HFFc6 (cell line): ENCODE results near the gene CFL1. TPM values are rescaled to one million over a fixed set of nuclear protein-coding genes. Genes with fewer than 3 reads are reported as not detected.
A peak's percentile ranks its signal among the peaks of the same experiment; 100 is the strongest.

ENCODE experiments used
- DNase-seq: peaks from one replicate; pipeline ENCODE4 v3.0.0-alpha.2; 2018
- H3K27ac Mint-ChIP-seq: 2 replicates; pipeline ENCODE4 v1.8.0; 2020; ENCODE audit warnings: mild to moderate bottlenecking, mixed read lengths
- H3K27me3 Mint-ChIP-seq: 2 replicates; pipeline ENCODE4 v1.8.0; 2021; ENCODE audit warnings: mild to moderate bottlenecking, moderate library complexity, mixed read lengths; ENCODE audit not compliant: insufficient read depth
- H3K36me3 Mint-ChIP-seq: 2 replicates; pipeline ENCODE4 v1.8.0; 2021; ENCODE audit warnings: low read depth, mixed read lengths
- H3K4me1 Mint-ChIP-seq: 2 replicates; pipeline ENCODE4 v1.8.0; 2020; ENCODE audit warnings: low read depth, mixed read lengths
- H3K4me3 Mint-ChIP-seq: 2 replicates; pipeline ENCODE4 v1.8.0; 2020; ENCODE audit warnings: mild to moderate bottlenecking, moderate library complexity, mixed read lengths
- H3K9me3 Mint-ChIP-seq: 2 replicates; pipeline ENCODE4 v1.8.0; 2020; ENCODE audit warnings: mild to moderate bottlenecking, mixed read lengths
- total RNA-seq, 6 experiments: library from RNA; stranded (reverse); fragmentation: NEBNext Ultra II Directional; extraction: Animal tissue kit (Norgen Biotek cat#: 25700); gene quantifications; 2 replicates in 1 of 6; 3 replicates in 5 of 6; pipeline ENCODE4 v1.2.3, GENCODE V29; 2021
- TF ChIP-seq, protein P1 (sequence below): fragments of 200-600 bp; sonication (generic); IDR thresholded peaks from 2 replicates; pipeline ENCODE4 v1.5.0; 2021; ENCODE audit warnings: antibody characterized with exemption, mild to moderate bottlenecking

Gene CFL1
- total RNA-seq, 6 experiments from 2014 or later = 2,002 to 2,288 (median 2,238) TPM

DNA sequence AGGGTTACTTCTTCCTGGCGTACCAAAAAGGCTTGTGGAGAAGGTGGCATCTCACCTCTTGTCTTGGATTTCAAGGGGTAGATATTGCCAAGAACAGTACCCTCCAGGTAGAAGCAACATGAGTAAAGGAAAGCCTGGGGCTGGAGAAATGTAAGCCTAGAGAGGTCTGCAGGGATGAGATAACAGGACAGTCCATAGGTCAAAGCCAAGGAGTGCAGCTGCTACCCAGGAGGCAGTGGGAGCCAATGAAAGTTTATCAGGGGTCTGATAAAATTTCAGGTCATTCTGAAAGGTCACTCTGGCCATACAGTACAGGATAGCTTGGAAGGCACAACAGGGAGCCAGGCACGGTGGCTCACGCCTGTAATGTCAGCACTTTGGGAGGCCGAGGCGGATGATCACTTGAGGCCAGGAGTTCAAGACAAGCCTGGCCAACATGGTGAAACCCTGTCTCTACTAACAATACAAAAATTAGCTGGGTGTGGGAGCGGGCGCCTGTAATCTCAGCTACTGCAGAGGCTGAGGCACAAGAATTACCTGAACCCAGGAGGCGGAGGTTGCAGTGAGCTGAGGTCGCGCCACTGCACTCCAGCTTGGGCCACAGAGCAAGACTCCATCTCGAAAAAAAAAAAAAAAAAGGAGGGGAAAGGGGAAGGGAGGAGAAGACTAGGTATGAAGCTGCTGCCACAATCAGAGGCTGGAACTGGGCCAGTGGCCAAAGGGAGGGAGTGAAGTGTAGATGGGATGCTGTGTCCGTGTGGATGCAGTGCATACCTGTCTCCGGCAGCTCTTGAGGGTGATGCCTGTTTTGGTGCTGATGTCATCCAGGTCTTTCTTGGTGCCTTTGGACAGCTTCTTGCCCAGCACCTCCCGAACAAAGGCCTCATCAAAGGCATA, 29.1 kb upstream of the CFL1 start:
- Mint-ChIP-seq H3K4me1 (peaks cover 49% of the 10 kb centered on the region), H3K27me3 (peaks cover 54% of the 10 kb centered on the region), H3K4me3 (peak overlapping the region; percentile 97), H3K27ac (peak overlapping the region; percentile 95), H3K9me3 (peaks cover 17% of the 10 kb centered on the region), H3K36me3 (peaks cover 22% of the 10 kb centered on the region)
- TF ChIP-seq, protein P1, sequence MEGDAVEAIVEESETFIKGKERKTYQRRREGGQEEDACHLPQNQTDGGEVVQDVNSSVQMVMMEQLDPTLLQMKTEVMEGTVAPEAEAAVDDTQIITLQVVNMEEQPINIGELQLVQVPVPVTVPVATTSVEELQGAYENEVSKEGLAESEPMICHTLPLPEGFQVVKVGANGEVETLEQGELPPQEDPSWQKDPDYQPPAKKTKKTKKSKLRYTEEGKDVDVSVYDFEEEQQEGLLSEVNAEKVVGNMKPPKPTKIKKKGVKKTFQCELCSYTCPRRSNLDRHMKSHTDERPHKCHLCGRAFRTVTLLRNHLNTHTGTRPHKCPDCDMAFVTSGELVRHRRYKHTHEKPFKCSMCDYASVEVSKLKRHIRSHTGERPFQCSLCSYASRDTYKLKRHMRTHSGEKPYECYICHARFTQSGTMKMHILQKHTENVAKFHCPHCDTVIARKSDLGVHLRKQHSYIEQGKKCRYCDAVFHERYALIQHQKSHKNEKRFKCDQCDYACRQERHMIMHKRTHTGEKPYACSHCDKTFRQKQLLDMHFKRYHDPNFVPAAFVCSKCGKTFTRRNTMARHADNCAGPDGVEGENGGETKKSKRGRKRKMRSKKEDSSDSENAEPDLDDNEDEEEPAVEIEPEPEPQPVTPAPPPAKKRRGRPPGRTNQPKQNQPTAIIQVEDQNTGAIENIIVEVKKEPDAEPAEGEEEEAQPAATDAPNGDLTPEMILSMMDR = no peak
- no peak for DNase-seq

DNA sequence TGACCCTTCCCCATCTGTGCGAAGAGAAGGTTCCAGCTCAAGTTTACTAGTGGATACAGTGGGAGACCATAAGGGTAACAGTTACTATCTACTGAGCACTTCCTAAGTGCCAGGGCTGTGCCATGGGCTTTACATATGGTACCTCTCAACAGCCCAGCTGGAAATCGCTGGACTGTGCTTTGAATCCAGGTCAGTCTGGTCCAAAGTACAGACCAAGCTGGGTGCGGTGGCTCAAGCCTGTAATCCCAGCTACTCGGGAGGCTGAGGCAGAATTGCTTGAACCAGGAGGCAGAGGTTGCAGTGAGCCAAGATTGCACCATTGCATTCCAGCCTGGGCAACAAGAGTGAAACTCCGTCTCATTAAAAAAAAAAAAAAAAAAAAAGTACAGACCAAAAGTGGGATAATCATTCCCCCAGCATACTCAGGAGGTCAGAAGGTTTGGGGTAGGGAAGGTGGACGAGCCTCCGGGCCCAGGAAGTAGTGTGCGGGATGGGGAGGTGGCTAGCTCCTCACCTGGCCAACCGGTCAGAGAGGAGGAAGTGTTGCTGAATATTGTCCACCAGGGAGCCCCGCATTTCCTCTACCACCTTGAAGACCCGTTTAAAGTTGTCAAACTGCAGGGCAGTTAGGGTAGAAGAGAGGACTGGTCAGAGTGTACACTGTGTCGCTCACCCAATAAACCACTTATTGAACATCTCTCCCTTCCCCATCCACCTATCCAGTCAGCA, 28.0 kb upstream of the CFL1 start:
- no peak for DNase-seq
- Mint-ChIP-seq H3K36me3 (peaks cover 21% of the 10 kb centered on the region), H3K4me3 (peak overlapping the region; percentile 97), H3K4me1 (peaks cover 55% of the 10 kb centered on the region), H3K9me3 (peaks cover 17% of the 10 kb centered on the region), H3K27ac (peak overlapping the region; percentile 95), H3K27me3 (peaks cover 45% of the 10 kb centered on the region)
- TF ChIP-seq, protein P1 = no peak; the same call in 1 of the 2 replicates

DNA sequence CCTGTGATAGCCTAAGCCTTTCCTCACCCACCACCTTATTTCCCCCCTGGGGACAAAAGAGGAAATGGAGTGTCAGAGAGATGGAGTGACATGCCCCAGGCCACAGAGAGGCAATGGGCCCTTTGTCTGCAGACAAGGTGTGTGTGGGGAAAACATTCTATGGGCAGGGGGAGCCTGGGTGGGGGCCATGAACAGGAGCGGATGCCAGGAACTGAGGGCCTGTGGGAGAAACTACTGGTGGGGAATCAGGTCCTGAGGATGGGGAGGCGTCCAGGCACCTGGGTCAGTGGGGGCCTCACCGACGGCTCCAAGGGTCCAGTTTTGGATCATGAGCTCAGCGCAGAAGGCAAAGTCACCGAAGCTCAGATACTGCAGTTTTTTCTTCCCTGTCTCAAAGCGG, 27.3 kb upstream of the CFL1 start:
- TF ChIP-seq, protein P1 = no peak
- Mint-ChIP-seq H3K36me3 (peaks cover 19% of the 10 kb centered on the region), H3K9me3 (peaks cover 16% of the 10 kb centered on the region), H3K4me3 (no peak overlapping the region), H3K4me1 (peaks cover 58% of the 10 kb centered on the region), H3K27ac (no peak overlapping the region), H3K27me3 (peaks cover 39% of the 10 kb centered on the region)
- DNase-seq = no peak

DNA sequence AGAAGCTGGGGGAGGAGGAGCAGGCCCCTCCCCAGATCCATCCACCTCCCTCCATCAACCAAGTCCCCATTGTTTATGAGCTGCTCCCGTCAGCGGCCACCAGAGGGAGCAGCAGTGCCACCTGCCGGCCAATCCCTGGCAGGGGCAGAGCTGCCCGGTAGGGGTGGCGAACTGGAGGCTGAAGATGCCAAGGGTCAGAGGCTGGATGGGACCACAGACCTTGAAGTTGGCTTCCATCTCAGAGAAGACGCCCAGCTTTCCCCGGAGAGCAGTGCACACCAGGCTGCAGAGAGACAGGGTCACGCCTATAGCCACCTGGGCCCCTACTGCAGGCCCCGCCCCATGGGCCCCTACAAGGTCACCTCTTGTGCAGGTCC, 26.7 kb upstream of the CFL1 start:
- Mint-ChIP-seq H3K27ac (peak overlapping the region; percentile 61), H3K4me1 (peaks cover 53% of the 10 kb centered on the region), H3K4me3 (peak overlapping the region; percentile 10; the same call in 1 of the 2 replicates), H3K36me3 (peaks cover 16% of the 10 kb centered on the region), H3K9me3 (peaks cover 12% of the 10 kb centered on the region), H3K27me3 (peaks cover 36% of the 10 kb centered on the region)
- DNase-seq = peak; percentile 58
- TF ChIP-seq, protein P1 = peak; percentile 100

DNA sequence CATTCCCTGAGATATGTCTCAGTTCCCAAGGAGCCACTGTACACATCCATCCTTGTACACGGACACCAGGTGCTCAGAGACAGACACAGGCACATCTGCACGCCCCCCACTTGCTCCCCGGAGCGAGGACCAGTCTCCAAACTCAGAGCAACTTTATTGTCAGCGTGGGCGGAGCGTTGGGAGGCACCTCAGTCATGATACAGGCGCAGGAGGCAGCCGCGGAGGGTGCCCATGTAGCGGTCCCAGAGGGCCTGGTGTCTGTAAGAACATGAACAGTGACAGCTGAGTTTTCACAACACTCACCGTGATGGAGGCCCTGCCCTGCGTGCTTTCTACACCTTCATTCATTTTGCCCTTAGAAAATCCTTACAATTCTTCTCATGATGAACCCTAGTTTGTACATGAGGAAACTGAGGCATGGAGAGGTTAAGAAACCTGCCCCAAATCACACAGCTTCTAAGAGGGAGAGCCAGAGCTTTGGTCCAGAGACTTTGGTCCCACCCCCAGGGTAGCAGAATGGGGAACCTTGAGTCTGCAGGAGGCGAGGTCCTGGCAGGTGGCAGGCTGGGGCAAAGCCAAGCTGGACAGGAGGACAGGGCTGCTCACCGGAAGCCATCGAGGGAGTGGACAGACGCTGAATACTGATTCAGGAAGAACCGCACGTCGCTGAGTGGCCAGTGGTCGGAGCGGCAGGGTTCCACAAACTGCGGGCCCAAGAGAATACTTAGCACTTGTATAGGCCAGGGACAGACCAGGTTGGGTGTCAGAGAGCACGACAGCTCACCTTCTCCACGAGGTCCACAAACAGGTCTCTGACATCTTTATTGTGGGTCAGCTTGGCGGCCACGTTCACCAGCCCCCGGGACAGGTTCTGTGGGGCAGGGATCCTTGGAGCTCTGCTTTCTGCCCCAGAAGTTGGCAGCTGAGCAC, 26.1 kb upstream of the CFL1 start:
- peaks cover 29% of the 10 kb centered on the region for H3K27me3 Mint-ChIP-seq
- TF ChIP-seq, protein P1 = no peak
- DNase-seq = no peak
- H3K27ac Mint-ChIP-seq = peak overlapping the region; percentile 61
- H3K9me3 Mint-ChIP-seq = peaks cover 9% of the 10 kb centered on the region
- peaks cover 16% of the 10 kb centered on the region for H3K36me3 Mint-ChIP-seq
- peak overlapping the region; percentile 10; the same call in 1 of the 2 replicates for H3K4me3 Mint-ChIP-seq
- peaks cover 46% of the 10 kb centered on the region for H3K4me1 Mint-ChIP-seq
